Measurements from ENCODE around the gene IGIP. TPM values are rescaled to one million over a fixed set of nuclear protein-coding genes. Genes with fewer than 3 reads are reported as not detected.

The IGIP gene
- total RNA-seq, 1 donor from 2014 or later = 1.6 TPM

GRCh38 chr5:140157032-140157781, 31.5 kb downstream of the IGIP start:
- no peak overlapping the region for H3K27ac ChIP-seq

GRCh38 chr5:140159014-140159927, 33.5 kb downstream of the IGIP start:
- Mint-ChIP-seq H3K4me3 (no peak overlapping the region), H3K4me1 (peaks cover 11% of the 10 kb centered on the region), H3K36me3 (no peaks in the 10 kb centered on the region), H3K27ac (no peak overlapping the region), H3K9me3 (no peaks in the 10 kb centered on the region), H3K27me3 (ENCODE audit: insufficient read depth, low read depth) (peaks cover 6% of the 10 kb centered on the region)
- DNase-seq (ENCODE audit: low spot score) = no peak
- Histone ChIP-seq H3K9me3 (ENCODE audit: low read depth) (no peaks in the 10 kb centered on the region), H3K79me2 (ENCODE audit: low read depth) (no peaks in the 10 kb centered on the region), H3K4me2 (no peak overlapping the region), H3K9ac (no peak overlapping the region), H3K4me3 (no peak overlapping the region), H2AFZ (replicated peaks) (no peak overlapping the region), H3F3A (ENCODE audit: low read depth) (no peaks in the 10 kb centered on the region), H3K27me3 (peaks cover 24% of the 10 kb centered on the region), H3K4me1 (peaks cover 2% of the 10 kb centered on the region), H4K20me1 (ENCODE audit: low read depth) (no peaks in the 10 kb centered on the region), H3K36me3 (no peaks in the 10 kb centered on the region), H3K27ac (no peak overlapping the region)
- TF ChIP-seq EZH2phosphoT487 (IDR thresholded peaks at IDR 0.05) (no peak), EZH2 (IDR thresholded peaks at IDR 0.05) (no peak), CTCF (IDR thresholded peaks at IDR 0.05) (no peak)

More at GRCh38 chr5:140157032-140157781, 31.5 kb downstream of the IGIP start:
- H3K4me1 Mint-ChIP-seq = peaks cover 24% of the 10 kb centered on the region
- no peak overlapping the region for H3K9ac ChIP-seq
- H2AFZ ChIP-seq (replicated peaks) = peak overlapping the region; percentile 79
- H3K27ac Mint-ChIP-seq = no peak overlapping the region
- H3K36me3 ChIP-seq = no peaks in the 10 kb centered on the region
- H3K4me1 ChIP-seq = peaks cover 21% of the 10 kb centered on the region
- DNase-seq (ENCODE audit: low spot score) = peak; percentile 93
- H3K4me3 ChIP-seq = peak overlapping the region; percentile 22
- no peaks in the 10 kb centered on the region for H3K36me3 Mint-ChIP-seq
- H4K20me1 ChIP-seq (ENCODE audit: low read depth) = no peaks in the 10 kb centered on the region
- peak overlapping the region; percentile 64 for H3K4me3 Mint-ChIP-seq
- H3K79me2 ChIP-seq (ENCODE audit: low read depth) = no peaks in the 10 kb centered on the region
- H3K9me3 Mint-ChIP-seq = no peaks in the 10 kb centered on the region
- peaks cover 6% of the 10 kb centered on the region for H3K27me3 Mint-ChIP-seq (ENCODE audit: insufficient read depth, low read depth)
- no peaks in the 10 kb centered on the region for H3K9me3 ChIP-seq (ENCODE audit: low read depth)
- H3K4me2 ChIP-seq = peak overlapping the region; percentile 71
- peak; percentile 89 for TF ChIP-seq CTCF (IDR thresholded peaks at IDR 0.05)
- no peak for TF ChIP-seq EZH2phosphoT487 (IDR thresholded peaks at IDR 0.05)
- peak; percentile 45 for TF ChIP-seq EZH2 (IDR thresholded peaks at IDR 0.05)
- H3F3A ChIP-seq (ENCODE audit: low read depth) = no peaks in the 10 kb centered on the region
- H3K27me3 ChIP-seq = peaks cover 24% of the 10 kb centered on the region

- H3K27me3 Mint-ChIP-seq (ENCODE audit: insufficient read depth, low read depth) = no peaks in the 10 kb centered on the region
- Histone ChIP-seq H4K20me1 (ENCODE audit: low read depth) (no peaks in the 10 kb centered on the region), H3K27ac (no peak overlapping the region), H3F3A (ENCODE audit: low read depth) (no peaks in the 10 kb centered on the region), H2AFZ (replicated peaks) (no peak overlapping the region), H3K4me2 (no peak overlapping the region), H3K9me3 (ENCODE audit: low read depth) (no peaks in the 10 kb centered on the region), H3K36me3 (no peaks in the 10 kb centered on the region), H3K4me3 (no peak overlapping the region), H3K79me2 (ENCODE audit: low read depth) (no peaks in the 10 kb centered on the region), H3K9ac (no peak overlapping the region), H3K27me3 (peaks cover 23% of the 10 kb centered on the region), H3K4me1 (no peaks in the 10 kb centered on the region)
- no peaks in the 10 kb centered on the region for H3K36me3 Mint-ChIP-seq
- DNase-seq (ENCODE audit: low spot score) = no peak
- H3K4me3 Mint-ChIP-seq = no peak overlapping the region
- no peaks in the 10 kb centered on the region for H3K9me3 Mint-ChIP-seq
- TF ChIP-seq EZH2phosphoT487 (IDR thresholded peaks at IDR 0.05) (no peak), EZH2 (IDR thresholded peaks at IDR 0.05) (no peak), CTCF (IDR thresholded peaks at IDR 0.05) (no peak)
- H3K27ac Mint-ChIP-seq = no peak overlapping the region
- H3K4me1 Mint-ChIP-seq = peaks cover 3% of the 10 kb centered on the region
Measured at GRCh38 chr5:140162275-140162674, 36.5 kb downstream of the IGIP start.

All from neural progenitor cell (in vitro differentiated cells).